GM19463 (cell line): ENCODE results near the gene CST3.
"Not testable (repeated sequence)": the region's sequence is repeated elsewhere in the genome, so short reads cannot be mapped to it uniquely, and the experiment has no call there.

Experiments used
- ATAC-seq: cut with Tn5 transposase; IDR thresholded peaks from one replicate; pipeline ENCODE4 v1.9.1; 2021; ENCODE audit warnings: mild to moderate bottlenecking, moderate library complexity; ENCODE audit not compliant: unreplicated experiment

Gene CST3

DNA sequence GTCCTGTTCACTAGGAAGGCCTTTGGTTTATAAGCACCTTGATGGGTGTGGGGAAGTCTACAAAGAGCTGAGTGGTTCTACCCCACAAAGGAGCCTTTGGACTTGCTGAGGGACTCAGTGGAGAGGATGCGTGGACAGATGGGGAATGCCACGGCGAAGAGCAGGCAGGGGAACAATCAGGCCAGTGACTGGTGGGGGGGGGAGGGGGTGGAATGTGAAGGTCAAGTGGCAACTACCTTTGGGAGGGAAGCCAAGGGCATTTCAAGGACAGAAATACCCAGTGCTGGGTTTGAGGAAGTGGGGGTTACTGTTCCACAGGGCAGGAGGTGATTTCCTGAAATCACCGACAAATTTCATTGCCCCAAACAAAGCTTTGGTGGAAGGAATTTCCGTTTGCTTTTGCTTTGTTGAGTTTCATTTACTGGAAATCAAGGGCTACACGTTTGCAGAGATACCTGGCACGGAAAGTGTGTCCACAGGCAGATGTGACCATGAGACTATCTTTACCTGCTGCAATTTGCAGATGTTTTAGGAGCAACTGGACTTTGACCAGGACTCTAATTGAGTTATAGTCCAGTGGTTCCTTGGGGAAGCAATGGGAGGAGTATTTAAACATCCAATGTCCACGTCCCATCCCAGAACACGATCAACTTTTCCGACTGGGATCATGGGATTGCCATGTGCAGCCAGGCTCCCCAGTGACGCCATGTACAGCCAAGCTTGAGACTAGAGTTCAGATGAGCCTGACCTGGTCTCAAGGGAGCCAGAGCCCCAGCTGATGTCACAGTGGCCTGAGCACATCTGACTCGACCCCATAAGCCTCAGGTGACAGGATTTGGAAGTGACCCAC, 8.0 kb downstream of the CST3 start:
- no peak for ATAC-seq

DNA sequence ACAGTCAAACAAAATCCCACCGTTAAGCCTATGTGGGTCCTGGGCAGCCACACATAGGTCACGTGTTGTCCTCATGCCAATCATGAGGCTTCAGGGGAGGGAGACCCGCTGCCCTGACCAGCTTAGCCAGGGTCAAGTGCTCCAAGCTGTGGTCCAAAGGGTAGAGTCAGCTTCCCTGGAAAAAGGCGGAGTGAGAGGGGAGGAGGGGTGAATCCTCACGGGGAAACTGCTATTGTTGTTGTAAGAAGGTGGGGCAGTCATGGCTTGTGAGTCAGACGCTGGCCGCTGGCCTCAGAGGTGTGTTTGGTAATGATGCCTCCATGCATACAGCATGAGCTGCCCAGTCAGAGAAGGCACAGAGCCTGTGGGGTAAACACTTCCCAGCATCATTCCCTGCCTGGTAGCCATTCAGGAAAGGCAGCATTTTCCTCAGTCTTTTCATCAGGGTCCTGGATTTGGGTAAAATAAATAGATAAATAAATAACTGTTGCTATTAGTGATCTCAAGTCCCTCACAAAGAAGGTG, 8.7 kb downstream of the CST3 start:
- no peak for ATAC-seq

DNA sequence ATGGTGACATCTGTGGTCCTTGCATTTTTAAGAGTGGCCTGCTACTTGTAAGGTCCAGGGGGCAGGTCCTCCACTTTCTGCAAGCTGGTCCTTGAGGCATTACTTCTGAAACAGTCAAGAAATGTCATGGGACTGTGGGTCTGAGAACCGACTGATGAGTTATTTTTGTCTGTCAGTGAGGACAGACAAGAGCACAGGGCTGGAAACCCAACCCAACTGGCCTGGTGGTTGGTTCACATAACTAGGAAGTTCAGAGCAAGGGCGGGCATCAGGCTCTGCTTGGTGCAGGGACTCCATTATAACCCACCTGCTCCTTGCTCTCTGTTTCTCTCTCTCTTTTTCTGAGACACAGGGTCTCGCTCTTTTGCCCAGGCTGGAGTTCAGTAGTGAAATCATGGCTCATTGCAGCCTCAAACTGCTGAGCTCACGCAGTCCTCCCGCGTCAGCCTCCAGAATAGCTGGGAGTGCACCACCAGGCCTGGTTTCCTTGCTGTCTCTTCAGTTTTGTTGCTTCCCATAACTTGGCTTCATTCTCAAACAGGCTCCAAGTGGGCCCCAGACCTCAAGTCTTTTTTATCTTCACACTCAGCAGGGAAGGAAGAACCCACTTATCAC, 9.2 kb downstream of the CST3 start:
- no peak for ATAC-seq

DNA sequence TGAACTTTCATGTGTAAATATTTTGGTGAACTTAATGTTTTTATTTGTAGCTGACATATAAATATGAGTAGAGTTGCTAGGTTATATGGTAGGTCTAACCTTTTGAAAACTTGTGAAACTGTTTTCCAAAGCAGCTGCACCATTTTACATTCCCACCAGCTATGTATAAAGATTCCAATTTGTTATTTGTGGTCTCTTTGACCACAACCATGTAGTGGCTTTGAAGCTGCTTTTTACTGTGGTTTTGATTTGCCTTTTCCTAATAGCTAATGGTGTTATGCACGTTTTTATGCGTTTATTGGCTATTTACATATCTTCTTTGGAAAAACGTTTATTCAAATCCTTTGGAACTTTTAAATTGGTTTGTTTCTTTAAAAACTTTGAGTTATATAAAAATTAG, 10.3 kb downstream of the CST3 start:
- no peak for ATAC-seq

DNA sequence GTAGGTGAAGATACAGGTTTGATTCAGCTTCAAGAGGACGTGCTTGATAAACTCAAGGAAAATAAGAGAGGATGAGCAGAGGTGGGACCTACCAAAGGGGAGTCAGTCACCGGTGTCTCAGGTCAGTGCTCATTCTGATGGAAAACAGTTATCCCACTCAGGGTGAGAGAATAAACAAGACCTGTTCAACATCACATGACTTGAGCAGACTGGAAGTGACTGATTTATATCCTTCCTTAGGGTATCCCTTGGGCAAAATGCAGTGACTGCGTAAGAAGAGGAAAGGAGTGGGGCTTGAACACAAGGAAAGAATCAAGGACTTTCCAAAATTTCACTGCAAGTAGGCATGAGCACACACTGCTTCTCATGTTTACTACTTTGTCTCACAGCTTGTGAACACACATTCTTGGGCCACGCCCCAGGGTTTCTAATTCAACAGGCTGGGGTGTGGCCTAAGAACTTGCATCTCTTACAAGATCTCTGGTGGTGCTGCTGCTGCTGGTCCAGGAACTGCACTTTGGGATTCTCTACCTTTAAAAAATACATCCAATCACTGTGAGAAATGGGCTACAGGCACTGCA, 11.6 kb downstream of the CST3 start:
- no peak for ATAC-seq

DNA sequence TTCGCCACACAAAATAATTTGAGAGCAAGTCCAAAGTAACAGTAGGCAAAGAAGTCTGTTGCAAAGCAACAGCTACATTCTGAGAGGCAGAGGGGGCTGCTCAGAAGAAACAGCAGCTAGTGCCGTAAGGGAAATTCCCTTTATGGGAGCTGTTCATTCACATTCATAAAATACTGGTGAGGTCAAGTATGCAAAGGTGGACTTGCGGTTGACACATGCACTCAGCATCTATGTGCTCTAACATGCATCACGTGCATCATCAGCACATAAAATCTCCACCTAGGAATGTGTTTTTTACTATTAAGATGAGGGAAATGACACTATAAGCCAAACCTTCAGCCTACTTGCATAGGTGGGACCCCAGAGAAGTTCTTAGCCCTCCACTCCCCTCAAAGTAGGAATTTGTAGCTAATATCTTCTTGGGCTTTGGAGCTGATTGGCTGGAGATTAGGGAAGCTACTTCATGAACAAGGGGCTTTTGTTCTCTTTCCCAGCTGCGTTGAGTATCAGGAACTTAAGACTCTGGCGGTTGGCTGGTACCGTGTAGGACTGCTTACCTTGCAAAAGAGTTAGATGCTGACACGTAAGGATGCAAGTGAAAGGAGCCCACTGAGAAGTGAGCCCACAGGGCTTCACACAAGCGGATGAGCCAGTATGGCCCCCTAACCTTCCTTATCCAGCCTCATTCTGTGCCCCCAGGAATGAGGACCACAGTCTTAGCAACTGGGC, 12.4 kb downstream of the CST3 start:
- peak; percentile 61 for ATAC-seq

DNA sequence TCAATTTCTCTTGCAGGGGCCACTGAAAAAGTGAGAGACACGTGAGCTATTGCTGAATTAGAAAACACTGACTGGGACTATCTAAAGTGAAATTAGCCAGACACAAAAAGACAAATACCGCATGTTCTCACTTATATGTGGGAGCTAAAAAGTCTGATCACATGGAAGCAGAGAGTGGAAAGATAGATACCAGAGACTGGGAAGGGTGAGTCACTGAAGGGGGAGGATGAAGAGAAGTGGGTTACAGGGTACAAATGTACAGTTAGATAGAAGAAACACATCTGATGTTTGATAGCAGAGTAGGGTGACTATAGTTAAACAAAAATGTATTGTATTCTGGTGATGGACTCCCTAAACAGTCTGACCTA, 13.4 kb downstream of the CST3 start:
- ATAC-seq: no peak

DNA sequence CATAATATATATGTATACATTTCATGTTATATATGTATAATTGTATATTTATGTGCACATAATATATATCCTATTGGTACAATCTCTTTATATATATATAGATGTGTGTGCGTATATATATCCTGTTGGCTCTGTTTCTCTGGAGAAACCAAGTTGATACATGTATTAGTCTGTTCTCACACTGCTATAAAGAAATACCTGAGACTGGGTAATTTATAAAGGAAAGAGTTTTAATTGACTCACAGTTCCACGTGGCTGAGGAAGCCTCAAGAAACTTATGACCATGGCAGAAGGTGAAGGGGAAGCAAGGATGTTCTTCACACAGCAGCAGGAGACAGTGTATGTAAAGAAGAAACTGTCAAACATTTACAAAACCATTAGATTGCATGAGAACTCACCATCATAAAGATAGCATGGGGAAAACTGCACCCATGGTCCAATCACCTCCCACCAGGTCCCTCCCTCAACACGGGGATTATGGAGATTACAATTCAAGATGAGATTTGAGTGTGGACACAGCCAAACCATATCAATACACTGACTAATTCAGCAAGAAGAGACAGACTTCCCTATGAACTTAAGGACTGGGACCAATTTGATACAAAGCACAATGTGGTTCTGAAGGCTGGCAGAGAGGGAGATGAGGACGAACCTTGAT, 14.0 kb downstream of the CST3 start:
- ATAC-seq: no peak

DNA sequence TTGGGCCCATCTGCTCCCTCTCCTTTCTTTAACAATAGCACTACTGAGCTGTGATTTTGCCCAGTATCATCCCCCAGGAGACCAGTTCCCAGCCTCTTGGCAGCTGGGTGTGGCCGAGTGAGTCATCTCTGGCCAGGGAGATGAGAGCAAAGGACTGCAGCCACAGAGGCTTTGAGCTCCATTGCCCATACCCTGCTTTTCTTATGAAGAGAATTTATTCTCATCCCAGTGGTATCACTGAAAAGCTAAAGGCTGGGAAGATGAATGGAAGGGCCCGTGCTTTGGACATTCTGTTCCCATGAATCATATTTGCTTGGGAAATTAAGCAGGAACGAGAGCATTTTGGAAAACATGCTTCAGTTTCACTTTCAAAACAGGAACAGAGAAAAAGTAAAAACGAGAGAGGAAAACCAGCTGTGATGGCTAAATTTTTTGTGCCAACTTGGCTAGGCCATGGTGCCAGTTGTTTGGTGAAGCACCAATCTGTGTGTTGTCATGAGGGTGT, 14.9 kb downstream of the CST3 start:
- peak; percentile 75 for ATAC-seq

DNA sequence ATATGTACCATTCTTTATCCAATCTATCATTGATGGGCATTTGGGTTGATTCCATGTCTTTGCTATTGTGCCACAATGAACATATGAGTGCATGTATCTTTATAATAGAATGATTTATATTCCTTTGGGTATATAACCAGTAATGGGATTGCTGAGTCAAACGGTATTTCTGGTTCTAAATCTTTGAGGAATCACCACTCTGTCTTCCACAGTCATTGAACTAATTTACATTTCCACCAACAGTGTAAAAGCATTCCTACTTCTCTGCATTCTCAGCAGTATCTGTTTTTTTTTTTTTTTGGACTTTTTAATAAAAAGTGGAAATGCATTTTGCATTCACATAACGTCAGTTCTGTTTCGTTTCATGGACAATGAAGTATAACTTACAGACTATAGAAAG, 15.4 kb downstream of the CST3 start:
- not testable (repeated sequence) for ATAC-seq

DNA sequence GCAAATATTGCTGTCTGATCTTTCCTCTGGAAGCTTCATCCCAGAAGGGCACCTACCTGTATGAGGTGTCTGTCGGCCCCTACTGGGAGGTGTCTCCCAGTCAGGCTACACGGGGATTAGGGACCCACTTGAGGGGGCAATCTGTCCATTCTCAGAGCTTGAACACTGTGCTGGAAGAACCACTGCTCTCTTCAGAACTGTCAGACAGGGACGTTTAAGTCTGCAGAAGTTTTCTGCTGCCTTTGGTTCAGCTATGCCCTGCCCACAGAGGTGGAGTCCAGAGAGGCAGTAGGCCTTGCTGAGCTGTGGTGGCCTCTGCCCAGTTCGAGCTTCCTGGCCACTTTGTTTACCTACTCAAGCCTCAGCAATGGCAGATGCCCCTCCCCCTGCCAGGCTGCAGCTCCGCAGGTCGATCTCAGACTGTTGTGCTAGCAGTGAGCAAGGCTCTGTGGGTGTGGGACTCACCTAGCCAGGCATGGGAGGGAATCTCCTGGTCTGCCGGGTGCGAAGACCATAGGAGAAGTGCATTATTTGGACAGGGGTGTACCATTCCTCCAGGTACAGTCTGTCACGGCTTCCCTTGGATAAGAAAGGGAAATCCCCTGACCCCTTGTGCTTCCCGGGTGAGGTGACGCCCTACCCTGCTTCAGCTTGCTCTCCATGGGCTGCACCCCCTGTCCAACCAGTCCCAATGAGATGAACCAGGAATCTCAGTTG, 16.9 kb downstream of the CST3 start:
- not testable (repeated sequence) for ATAC-seq

GRCh38 chr20:23614163-23614562, 23.6 kb downstream of the CST3 start:
- ATAC-seq: no peak

DNA sequence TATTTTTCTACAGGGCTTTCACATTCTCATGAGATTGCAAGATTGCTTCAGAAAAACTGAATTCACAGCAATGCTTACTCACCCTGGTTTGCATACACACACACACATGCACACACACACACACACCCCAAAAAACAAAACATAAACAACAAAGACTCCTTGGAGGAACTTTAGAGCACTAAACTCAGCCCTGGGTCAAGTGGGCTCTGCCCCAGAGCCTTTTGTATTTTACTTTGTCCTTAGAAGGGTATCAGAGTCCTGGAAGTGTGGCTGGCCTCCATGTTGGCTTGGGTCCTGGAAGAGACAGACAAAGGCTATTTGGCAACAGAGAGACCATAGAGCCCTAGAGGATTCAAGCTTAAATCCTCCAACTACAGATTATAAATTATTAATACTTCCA, 24.1 kb downstream of the CST3 start:
- no peak for ATAC-seq

GRCh38 chr20:23612396-23612795, 25.4 kb downstream of the CST3 start:
- no peak for ATAC-seq

GRCh38 chr20:23609486-23610109, 28.2 kb downstream of the CST3 start:
- no peak for ATAC-seq

DNA sequence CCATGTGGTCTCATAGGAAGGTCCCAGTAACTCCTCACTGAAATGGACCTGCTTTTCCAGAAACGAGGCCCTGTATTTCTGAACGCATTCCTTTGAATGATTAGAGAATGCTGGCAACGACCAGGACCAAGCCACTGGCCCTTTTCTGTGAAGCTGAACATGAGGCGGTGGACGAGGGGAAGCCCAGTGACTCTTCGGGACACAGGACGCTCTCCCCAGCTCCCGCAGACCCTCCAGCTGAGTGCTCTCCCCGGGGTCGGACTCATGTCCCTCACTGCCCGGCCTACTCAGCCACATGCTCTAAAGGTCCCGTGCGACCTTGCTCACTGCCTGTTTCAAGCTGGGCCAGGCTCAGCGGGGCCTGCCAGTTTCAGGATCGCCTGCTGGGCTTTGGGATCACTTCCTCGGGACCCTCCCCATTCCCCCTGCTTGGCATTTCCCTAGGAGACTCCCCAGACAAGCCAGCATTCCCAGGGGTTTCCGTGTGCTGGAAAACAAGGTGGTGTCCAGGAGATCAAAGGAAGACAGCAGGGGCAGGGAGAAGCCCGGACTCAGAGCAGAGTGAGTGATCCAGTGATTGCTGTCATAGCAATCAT, 29.4 kb downstream of the CST3 start:
- ATAC-seq: no peak

- ATAC-seq: no peak
These were observed 30.1 kb downstream of the CST3 start for GRCh38 chr20:23607497-23608245.

GRCh38 chr20:23606652-23607049, 31.1 kb downstream of the CST3 start:
- peak; percentile 96 for ATAC-seq
